ENCODE measurements around the gene PHF8. TPM values are rescaled to one million over a fixed set of nuclear protein-coding genes. Genes with fewer than 3 reads are reported as not detected.

The PHF8 gene
- total and polyA plus RNA-seq, 9 of the 15 experiments (the other 6 are each of a cell fraction or from before 2014, with no cell fraction given), result 2.5 to 25.7 (median 12.1) TPM

DNA sequence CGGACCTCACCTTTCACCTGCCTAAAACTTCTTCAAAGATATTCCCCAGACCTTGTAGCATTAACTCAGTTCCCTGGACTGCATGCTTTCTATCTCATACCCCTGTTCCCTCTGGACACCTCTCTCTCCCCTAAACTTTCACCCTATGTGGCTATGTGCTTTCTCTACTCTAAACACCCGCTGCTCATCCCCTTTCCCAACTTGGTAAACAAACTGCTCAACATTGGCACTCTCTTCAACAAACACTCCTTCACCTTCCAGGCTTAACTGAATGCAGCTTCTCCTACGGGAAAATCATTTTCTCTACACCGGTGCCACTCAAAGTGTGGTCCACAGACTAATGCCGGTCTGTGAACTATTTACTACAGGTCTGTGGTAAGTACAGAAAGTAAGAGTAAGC is 19.9 kb downstream of the PHF8 start:
- Histone ChIP-seq H2AFZ (ENCODE audit: low read depth, low read length) (no peak overlapping the region), H3K9me1 (ENCODE audit: control insufficient read depth, insufficient read depth, low read length) (no peaks in the 10 kb centered on the region), H3K9me3 (replicated peaks; ENCODE audit: control insufficient read depth, insufficient read depth, low read depth, low read length) (no peaks in the 10 kb centered on the region), H3K27ac (ENCODE audit: extremely low read depth, low read depth, low read length) (no peak overlapping the region), H3K27me3 (ENCODE audit: control insufficient read depth in 2 of 2, insufficient read depth in 2 of 2, low read length in 2 of 2) (no peaks in the 10 kb centered on the region), H3K9ac (ENCODE audit: insufficient read depth in 1 of 2, low read depth in 2 of 2, low read length in 2 of 2) (no peak overlapping the region), H3K4me3 (no peak overlapping the region), H4K20me1 (replicated peaks; ENCODE audit: control insufficient read depth, insufficient read depth, low read length) (no peaks in the 10 kb centered on the region), H3K4me1 (replicated peaks in 1 of 2; ENCODE audit: control insufficient read depth in 2 of 2, insufficient read depth in 2 of 2, low read length in 2 of 2) (no peaks in the 10 kb centered on the region), H3K4me2 (ENCODE audit: insufficient read depth, low read length) (no peak overlapping the region), H3K79me2 (ENCODE audit: control insufficient read depth, insufficient read depth, low read length) (no peaks in the 10 kb centered on the region), H3K36me3 (ENCODE audit: control insufficient read depth, insufficient read depth, low read length) (peaks cover 19% of the 10 kb centered on the region; the same call in 2 of the 3 replicates)
- BruUV-seq (replicated peaks), result no TSS peak
- ATAC-seq (no peak), DNase-seq (ENCODE audit: extremely low read depth in 1 of 4, low spot score in 3 of 4) (no peak), FAIRE-seq (no peak)
- POLR2A ChIA-PET, result no interaction called here
- CTCF ChIA-PET (ENCODE audit: low intra/inter-chr PET ratio), result no interaction called here
- in situ Hi-C loops (cut with MboI) (no loop called here), intact Hi-C loops (cut with micrococcal nuclease) (no loop called here)
- no peak for TF ChIP-seq EP400 (IDR thresholded peaks at IDR 0.05)
- 91% methylated on average over 5 of the region's 5 CpGs for WGBS (ENCODE audit: insufficient coverage, low coverage, missing lambda C conversion rate)

DNA sequence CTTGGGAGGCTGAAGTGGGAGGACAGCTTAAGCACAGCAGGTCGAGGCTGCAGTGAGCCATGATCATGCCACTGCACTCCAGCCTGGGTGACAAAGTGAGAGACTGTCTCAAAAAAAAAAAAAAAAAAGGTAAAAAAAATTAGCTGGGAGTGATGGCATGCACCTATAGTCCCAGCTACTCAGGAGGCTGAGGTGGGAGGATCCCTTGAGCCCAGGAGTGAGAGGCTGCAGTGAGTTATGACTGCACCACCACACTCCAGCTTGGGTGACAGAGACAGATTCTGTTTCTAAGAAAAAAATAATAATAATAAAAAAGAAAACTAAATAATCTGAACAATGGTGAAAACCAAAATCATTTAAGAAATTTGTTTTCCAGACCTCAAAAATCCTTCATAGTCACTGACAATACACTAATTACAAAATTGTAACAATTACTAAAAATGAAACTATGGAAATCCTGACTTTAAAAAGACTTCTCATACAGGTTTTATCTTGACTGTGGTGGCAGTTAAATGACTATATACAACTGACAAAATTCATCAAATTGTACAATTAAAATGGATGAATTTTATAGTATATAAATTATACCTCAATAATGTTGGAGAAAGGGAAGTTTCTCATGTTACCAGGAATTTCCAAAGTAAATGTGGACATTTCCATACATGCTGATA is 31.3 kb downstream of the PHF8 start:
- no peak overlapping the region for H3K4me3 ChIP-seq
- H3K4me2 ChIP-seq (ENCODE audit: insufficient read depth, low read length), result no peak overlapping the region
- H3K4me1 ChIP-seq (replicated peaks in 1 of 2; ENCODE audit: control insufficient read depth in 2 of 2, insufficient read depth in 2 of 2, low read length in 2 of 2), result no peaks in the 10 kb centered on the region
- no peak for ATAC-seq
- ChIA-PET POLR2A (no interaction called here), CTCF (ENCODE audit: low intra/inter-chr PET ratio) (no interaction called here)
- intact Hi-C loops (cut with micrococcal nuclease), result no loop called here
- in situ Hi-C loops (cut with MboI), result no loop called here
- H3K27ac ChIP-seq (ENCODE audit: extremely low read depth, low read depth, low read length), result no peak overlapping the region
- H3K9ac ChIP-seq (ENCODE audit: insufficient read depth in 1 of 2, low read depth in 2 of 2, low read length in 2 of 2), result no peak overlapping the region
- no peak overlapping the region for H2AFZ ChIP-seq (ENCODE audit: low read depth, low read length)
- no peak for FAIRE-seq
- H3K9me3 ChIP-seq (replicated peaks; ENCODE audit: control insufficient read depth, insufficient read depth, low read depth, low read length), result no peaks in the 10 kb centered on the region
- no peak for DNase-seq (ENCODE audit: extremely low read depth in 1 of 4, low spot score in 3 of 4)
- WGBS (ENCODE audit: insufficient coverage, low coverage, missing lambda C conversion rate), result 63% methylated on average over 1 of the region's 1 CpG
- peaks cover 18% of the 10 kb centered on the region; the same call in 2 of the 3 replicates for H3K36me3 ChIP-seq (ENCODE audit: control insufficient read depth, insufficient read depth, low read length)
- no peaks in the 10 kb centered on the region for H3K27me3 ChIP-seq (ENCODE audit: control insufficient read depth in 2 of 2, insufficient read depth in 2 of 2, low read length in 2 of 2)
- no TSS peak for BruUV-seq (replicated peaks)
- no peaks in the 10 kb centered on the region for H3K9me1 ChIP-seq (ENCODE audit: control insufficient read depth, insufficient read depth, low read length)
- no peaks in the 10 kb centered on the region for H4K20me1 ChIP-seq (replicated peaks; ENCODE audit: control insufficient read depth, insufficient read depth, low read length)
- no peaks in the 10 kb centered on the region for H3K79me2 ChIP-seq (ENCODE audit: control insufficient read depth, insufficient read depth, low read length)
- TF ChIP-seq E2F3 (CRISPR knock-in tag; IDR thresholded peaks at IDR 0.05) (no peak), KHSRP (IDR thresholded peaks at IDR 0.05) (no peak), RAD21 (CRISPR knock-in tag; conservative IDR thresholded peaks at IDR 0.05 in 1 of 2, IDR thresholded peaks at IDR 0.05 in 1 of 2) (no peak), CHD2 (IDR thresholded peaks at IDR 0.05; ENCODE audit: low read depth, low read length) (no peak), TCFL5 (CRISPR knock-in tag; conservative IDR thresholded peaks at IDR 0.05) (no peak), ZBTB8A (IDR thresholded peaks at IDR 0.05; ENCODE audit: partially characterized antibody) (no peak), CBX8 (IDR thresholded peaks at IDR 0.05; ENCODE audit: borderline replicate concordance, extremely low read depth, low read depth, low read length, poor library complexity, severe bottlenecking) (no peak), CHCHD3 (CRISPR knock-in tag; IDR thresholded peaks at IDR 0.05) (no peak)
- TF ChIP-seq, protein P1, sequence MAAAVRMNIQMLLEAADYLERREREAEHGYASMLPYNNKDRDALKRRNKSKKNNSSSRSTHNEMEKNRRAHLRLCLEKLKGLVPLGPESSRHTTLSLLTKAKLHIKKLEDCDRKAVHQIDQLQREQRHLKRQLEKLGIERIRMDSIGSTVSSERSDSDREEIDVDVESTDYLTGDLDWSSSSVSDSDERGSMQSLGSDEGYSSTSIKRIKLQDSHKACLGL (CRISPR knock-in tag; IDR thresholded peaks at IDR 0.05; ENCODE audit: borderline replicate concordance, poor library complexity, severe bottlenecking), result no peak
- TF ChIP-seq, protein P2, sequence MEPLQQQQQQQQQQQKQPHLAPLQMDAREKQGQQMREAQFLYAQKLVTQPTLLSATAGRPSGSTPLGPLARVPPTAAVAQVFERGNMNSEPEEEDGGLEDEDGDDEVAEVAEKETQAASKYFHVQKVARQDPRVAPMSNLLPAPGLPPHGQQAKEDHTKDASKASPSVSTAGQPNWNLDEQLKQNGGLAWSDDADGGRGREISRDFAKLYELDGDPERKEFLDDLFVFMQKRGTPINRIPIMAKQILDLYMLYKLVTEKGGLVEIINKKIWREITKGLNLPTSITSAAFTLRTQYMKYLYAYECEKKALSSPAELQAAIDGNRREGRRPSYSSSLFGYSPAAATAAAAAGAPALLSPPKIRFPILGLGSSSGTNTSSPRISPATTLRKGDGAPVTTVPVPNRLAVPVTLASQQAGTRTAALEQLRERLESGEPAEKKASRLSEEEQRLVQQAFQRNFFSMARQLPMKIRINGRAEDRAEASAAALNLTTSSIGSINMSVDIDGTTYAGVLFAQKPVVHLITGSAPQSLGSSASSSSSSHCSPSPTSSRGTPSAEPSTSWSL (CRISPR knock-in tag; IDR thresholded peaks at IDR 0.05; ENCODE audit: borderline replicate concordance), result no peak

Measured in K562 (cell line).